ENCODE measurements around the gene NOP14. TPM values are rescaled to one million over a fixed set of nuclear protein-coding genes. Genes with fewer than 3 reads are reported as not detected.

Gene NOP14
- total RNA-seq, 1 donor, result 25.6 TPM

DNA sequence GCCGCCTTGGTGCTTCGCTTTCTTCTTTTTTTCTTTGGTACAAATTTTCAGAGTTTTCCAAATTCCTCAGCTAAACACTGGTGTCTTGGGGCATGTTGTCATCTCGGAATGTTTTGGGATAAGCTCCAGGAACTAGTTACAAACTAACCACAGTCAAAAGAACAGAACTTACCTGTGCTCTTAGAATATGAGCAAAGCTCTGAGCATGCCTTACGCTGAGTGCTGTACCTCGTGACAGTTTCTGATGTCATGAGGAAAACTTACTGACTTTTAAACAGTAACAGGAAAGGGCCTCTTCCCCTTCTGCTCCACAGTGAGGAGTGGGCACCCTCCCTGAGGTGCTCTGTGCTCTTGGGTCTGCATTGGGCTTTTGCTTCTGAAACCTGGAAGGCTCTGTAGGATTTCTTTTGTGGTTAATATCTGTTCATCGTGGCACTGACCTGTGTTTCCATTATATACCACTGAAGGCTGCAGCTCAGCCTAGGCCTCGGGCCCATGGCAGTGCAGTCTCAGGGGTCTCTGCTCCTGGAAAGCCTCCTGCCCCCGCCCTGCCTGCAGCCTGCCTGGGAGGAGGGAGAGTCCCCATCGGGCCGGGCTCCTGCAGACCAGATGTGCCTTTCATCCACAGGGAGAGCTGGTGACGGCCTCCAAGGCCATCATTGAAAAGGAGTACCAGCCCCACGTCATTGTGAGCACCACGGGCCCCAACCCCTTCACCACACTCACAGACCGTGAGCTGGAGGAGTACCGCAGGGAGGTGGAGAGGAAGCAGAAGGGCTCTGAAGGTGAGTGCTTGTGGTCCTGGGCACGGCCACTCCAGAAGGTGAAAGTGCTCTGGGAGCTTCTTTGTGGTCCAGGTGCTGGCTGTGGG lies 48.7 kb downstream of the NOP14 start:
- no peak for DNase-seq (ENCODE audit: low read depth)
- TF ChIP-seq, protein P1, sequence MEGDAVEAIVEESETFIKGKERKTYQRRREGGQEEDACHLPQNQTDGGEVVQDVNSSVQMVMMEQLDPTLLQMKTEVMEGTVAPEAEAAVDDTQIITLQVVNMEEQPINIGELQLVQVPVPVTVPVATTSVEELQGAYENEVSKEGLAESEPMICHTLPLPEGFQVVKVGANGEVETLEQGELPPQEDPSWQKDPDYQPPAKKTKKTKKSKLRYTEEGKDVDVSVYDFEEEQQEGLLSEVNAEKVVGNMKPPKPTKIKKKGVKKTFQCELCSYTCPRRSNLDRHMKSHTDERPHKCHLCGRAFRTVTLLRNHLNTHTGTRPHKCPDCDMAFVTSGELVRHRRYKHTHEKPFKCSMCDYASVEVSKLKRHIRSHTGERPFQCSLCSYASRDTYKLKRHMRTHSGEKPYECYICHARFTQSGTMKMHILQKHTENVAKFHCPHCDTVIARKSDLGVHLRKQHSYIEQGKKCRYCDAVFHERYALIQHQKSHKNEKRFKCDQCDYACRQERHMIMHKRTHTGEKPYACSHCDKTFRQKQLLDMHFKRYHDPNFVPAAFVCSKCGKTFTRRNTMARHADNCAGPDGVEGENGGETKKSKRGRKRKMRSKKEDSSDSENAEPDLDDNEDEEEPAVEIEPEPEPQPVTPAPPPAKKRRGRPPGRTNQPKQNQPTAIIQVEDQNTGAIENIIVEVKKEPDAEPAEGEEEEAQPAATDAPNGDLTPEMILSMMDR (IDR thresholded peaks at IDR 0.05; ENCODE audit: insufficient read depth, low read length), result no peak
- no peak overlapping the region for H3K4me3 ChIP-seq (ENCODE audit: low read depth, low read length)

DNA sequence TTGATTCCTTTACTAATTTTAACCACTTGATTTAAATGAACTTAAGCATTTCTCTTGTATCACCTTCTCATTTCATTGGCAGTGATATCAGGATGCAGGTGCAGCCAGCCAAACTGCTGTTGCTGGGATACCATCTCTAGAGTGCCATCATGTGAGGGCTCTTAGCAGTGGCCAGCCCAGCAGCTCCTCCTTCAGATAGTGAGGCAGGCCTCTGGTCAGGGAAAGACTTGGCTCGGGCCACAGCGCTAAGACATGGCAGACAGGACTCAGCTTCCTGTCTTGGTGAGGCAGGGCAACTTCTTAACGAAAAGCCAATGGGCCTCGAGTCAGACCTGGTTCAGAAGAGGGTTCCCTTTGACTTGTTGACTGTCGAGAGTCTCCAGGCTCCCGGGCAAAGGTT lies 50.0 kb downstream of the NOP14 start:
- DNase-seq (ENCODE audit: low read depth), result no peak
- TF ChIP-seq, protein P1 (IDR thresholded peaks at IDR 0.05; ENCODE audit: insufficient read depth, low read length), result no peak
- H3K4me3 ChIP-seq (ENCODE audit: low read depth, low read length), result no peak overlapping the region

DNA sequence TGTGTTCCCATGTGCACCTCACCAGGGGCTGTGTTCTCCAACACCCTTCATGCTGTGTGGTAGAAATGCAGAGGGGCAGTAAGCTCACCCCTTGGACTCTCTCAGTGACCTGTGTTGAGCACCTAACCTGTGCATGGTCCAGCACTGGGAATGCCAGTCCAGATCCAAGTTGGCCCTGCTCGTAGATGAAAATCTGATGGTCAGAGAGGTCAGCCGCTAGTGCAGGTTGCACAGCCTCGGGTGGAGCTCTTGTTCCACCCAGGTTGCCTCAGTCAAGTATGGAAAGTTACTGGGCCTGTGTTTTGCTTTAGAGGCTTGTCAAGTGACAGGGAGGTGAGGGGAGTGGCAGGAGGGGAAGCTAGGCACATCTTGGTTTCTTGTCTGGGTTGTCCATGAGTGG lies 51.3 kb downstream of the NOP14 start:
- no peak overlapping the region for H3K4me3 ChIP-seq (ENCODE audit: low read depth, low read length)
- no peak for DNase-seq (ENCODE audit: low read depth)
- TF ChIP-seq, protein P1 (IDR thresholded peaks at IDR 0.05; ENCODE audit: insufficient read depth, low read length), result no peak

DNA sequence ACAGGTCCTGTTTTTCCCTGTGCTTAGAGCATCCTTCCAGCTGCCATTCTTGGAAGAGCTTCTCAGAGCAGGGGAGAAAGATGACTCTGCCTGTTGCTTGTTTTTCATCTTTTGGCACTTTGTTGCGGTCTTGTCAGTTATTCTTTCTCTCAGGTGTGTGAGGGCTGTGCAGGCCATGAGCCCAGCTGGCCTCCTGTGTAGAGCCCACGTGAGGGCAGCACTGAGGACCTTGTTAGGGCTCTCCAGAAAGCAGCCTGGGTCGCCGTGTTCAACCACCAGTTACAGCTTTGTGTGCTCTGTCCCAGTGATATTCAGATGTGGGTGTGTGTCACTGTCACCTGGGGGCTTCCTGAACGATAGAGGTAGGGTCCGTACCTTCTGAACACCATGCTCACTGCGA lies 52.8 kb downstream of the NOP14 start:
- no peak for DNase-seq (ENCODE audit: low read depth)
- H3K4me3 ChIP-seq (ENCODE audit: low read depth, low read length), result no peak overlapping the region
- TF ChIP-seq, protein P1 (IDR thresholded peaks at IDR 0.05; ENCODE audit: insufficient read depth, low read length), result peak; percentile 12

DNA sequence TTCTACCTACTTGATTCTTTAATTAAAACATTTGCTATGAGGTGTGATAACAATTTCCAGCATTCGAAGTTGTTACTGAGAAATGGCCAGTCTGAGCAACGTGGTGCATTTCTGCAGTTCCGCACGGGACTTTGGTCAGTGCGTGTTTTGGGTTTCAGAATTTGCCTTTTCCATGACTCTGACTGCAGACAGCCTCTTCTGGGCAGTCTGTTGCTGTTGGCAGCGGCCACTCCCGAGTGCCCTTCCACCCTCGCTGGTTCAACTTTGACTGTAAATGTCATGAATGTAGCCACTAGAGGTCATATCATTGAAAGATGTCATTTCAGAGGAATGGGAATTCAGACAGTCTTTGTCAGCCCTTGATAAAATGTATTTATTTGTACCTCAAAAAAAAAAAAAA lies 53.6 kb downstream of the NOP14 start:
- TF ChIP-seq, protein P1 (IDR thresholded peaks at IDR 0.05; ENCODE audit: insufficient read depth, low read length), result no peak
- H3K4me3 ChIP-seq (ENCODE audit: low read depth, low read length), result no peak overlapping the region
- DNase-seq (ENCODE audit: low read depth), result no peak

DNA sequence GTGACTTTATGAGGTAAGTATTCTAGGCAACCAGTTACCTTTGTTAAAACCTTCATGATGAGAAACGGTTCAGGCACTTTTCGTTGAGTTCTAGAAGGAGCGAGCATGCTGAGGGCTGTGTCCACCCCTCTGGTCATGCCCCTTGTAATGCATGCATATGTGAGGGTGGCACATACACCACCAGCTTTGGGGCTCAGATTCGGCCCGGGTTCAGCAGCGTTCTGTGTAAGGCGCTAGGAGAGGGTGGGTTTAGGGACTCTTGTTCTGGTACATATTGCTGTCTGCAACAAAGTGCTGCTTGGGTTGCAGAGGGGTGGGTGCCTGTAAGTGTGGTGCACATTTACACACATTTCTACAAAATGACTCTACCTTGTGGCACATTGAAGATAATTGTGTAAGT lies 54.5 kb downstream of the NOP14 start:
- no peak for DNase-seq (ENCODE audit: low read depth)
- TF ChIP-seq, protein P1 (IDR thresholded peaks at IDR 0.05; ENCODE audit: insufficient read depth, low read length), result no peak
- no peak overlapping the region for H3K4me3 ChIP-seq (ENCODE audit: low read depth, low read length)
